GM13977 (cell line): ENCODE results near the gene IGSF6.
"Not testable (repeated sequence)": the region's sequence is repeated elsewhere in the genome, so short reads cannot be mapped to it uniquely, and the experiment has no call there.

Experiments
- DNase-seq: peaks from one replicate; pipeline ENCODE4 v3.0.0; 2012; ENCODE audit warnings: low spot score
- CTCF ChIP-seq: IDR thresholded peaks from 2 replicates; pipeline ENCODE4 v1.5.1; 2012; ENCODE audit warnings: mild to moderate bottlenecking, control low read depth; ENCODE audit not compliant: insufficient read depth; ENCODE audit errors: extremely low read depth, missing control alignments
- in situ Hi-C: fragments of 300-500 bp; cut with MboI; formaldehyde crosslinking; loops from one replicate; pipeline ENCODE4 v1.12.0; 2022; ENCODE audit warnings: low sequenced_read_pairs, low pct_unique_long_range_greater_than_20kb, mixed read lengths, inconsistent platforms; ENCODE audit not compliant: unreplicated experiment

Gene IGSF6

GRCh38 chr16:21685034-21685455 is 32.6 kb upstream of the IGSF6 start:
- no peak for DNase-seq
- no peak for TF ChIP-seq CTCF
- in situ Hi-C loops = no loop called here

- DNase-seq = no peak
- in situ Hi-C loops = no loop called here
- peak; percentile 50 for TF ChIP-seq CTCF
Measured at GRCh38 chr16:21684199-21684598, 31.8 kb upstream of the IGSF6 start.

GRCh38 chr16:21683184-21683583 is 30.8 kb upstream of the IGSF6 start:
- no peak for TF ChIP-seq CTCF
- in situ Hi-C loops = no loop called here
- no peak for DNase-seq

GRCh38 chr16:21680714-21681113 is 28.3 kb upstream of the IGSF6 start:
- in situ Hi-C loops, DNase-seq: not testable (repeated sequence)

GRCh38 chr16:21674456-21674855 is 22.0 kb upstream of the IGSF6 start:
- in situ Hi-C loops, DNase-seq: not testable (repeated sequence)

GRCh38 chr16:21673469-21673868 is 21.1 kb upstream of the IGSF6 start:
- TF ChIP-seq CTCF = no peak
- in situ Hi-C loops = no loop called here
- DNase-seq = no peak

- no peak for DNase-seq
- no peak for TF ChIP-seq CTCF
- in situ Hi-C loops = no loop called here
Measured at GRCh38 chr16:21667575-21667974, 15.2 kb upstream of the IGSF6 start.

GRCh38 chr16:21666772-21667171 is 14.4 kb upstream of the IGSF6 start:
- no peak for TF ChIP-seq CTCF
- no peak for DNase-seq
- in situ Hi-C loops = no loop called here
